GM12865 (cell line): ENCODE measurements around the gene CAPZB.

Experiments used
- DNase-seq: peaks from one replicate; pipeline ENCODE4 v3.0.0; 2010; ENCODE audit warnings: low read depth
- H3K4me3 ChIP-seq: 2 replicates; pipeline ENCODE4 v1.5.1; 2011; ENCODE audit warnings: mild to moderate bottlenecking, low read depth, low read length, control low read depth
- TF ChIP-seq, protein P1 (sequence below): IDR thresholded peaks from 2 replicates; pipeline ENCODE4 v1.5.1; 2011; ENCODE audit warnings: low read length, control low read depth, low read depth, inconsistent platforms; ENCODE audit not compliant: insufficient read depth; ENCODE audit errors: missing control alignments

CAPZB gene

DNA sequence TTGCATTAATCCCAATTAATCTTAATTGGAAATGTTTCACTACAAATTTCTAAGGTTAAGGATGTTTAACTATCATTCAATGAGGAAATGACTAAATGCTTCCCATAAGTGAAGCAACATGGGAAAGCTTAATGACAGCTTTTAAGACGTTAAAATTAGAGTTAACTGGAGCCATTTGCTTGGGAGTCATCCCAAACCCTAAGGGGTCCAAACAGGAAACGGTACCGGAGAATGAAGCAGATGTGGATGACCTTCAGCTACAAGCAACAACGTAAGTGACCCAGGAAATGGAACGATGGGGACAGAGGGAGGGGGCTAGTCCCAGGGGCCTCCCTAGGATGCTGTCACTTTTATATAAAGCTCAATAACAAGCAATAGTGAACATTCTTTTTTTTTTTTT lies 62.2 kb downstream of the CAPZB start:
- TF ChIP-seq, protein P1, sequence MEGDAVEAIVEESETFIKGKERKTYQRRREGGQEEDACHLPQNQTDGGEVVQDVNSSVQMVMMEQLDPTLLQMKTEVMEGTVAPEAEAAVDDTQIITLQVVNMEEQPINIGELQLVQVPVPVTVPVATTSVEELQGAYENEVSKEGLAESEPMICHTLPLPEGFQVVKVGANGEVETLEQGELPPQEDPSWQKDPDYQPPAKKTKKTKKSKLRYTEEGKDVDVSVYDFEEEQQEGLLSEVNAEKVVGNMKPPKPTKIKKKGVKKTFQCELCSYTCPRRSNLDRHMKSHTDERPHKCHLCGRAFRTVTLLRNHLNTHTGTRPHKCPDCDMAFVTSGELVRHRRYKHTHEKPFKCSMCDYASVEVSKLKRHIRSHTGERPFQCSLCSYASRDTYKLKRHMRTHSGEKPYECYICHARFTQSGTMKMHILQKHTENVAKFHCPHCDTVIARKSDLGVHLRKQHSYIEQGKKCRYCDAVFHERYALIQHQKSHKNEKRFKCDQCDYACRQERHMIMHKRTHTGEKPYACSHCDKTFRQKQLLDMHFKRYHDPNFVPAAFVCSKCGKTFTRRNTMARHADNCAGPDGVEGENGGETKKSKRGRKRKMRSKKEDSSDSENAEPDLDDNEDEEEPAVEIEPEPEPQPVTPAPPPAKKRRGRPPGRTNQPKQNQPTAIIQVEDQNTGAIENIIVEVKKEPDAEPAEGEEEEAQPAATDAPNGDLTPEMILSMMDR = no peak
- no peak overlapping the region for H3K4me3 ChIP-seq
- no peak for DNase-seq

DNA sequence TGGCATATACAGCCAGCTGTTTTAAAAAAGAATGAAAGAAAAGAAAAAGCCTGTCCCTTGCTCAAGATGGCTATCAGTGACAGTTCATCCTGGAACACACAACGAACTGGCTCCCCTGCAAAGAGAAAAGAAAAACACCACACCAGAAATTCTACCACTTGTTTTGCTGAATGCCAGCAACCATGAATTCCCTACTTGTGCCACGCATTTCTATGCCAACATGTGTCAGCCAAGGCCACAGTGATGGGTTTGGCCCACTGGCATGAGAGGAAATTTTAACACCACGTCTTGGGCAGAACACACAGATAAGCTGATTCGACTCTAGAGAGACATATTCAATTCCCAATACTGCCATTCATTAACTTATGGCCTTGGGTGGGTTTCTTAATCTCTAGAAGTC lies 64.0 kb downstream of the CAPZB start:
- no peak overlapping the region for H3K4me3 ChIP-seq
- TF ChIP-seq, protein P1 = no peak
- DNase-seq = no peak

DNA sequence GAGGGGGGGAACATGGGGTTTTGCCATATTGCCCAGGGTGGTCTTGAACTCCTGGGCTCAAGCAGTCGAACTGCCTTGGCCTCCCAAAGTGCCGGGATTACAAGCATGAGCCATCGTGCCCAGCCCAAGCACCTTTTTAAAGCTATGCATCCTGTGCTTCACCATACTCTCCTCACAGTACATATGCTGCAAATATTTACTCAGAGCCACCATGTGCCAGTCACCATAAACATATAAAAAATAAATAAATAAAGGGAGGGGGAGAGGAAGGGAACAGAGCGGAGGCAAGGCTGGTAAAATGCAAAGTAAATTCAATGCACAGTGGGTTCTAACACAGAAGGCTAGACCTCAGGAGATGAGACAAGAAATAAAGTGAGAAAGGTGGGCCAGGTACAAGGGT lies 64.7 kb downstream of the CAPZB start:
- no peak for DNase-seq
- H3K4me3 ChIP-seq = no peak overlapping the region
- TF ChIP-seq, protein P1 = no peak

DNA sequence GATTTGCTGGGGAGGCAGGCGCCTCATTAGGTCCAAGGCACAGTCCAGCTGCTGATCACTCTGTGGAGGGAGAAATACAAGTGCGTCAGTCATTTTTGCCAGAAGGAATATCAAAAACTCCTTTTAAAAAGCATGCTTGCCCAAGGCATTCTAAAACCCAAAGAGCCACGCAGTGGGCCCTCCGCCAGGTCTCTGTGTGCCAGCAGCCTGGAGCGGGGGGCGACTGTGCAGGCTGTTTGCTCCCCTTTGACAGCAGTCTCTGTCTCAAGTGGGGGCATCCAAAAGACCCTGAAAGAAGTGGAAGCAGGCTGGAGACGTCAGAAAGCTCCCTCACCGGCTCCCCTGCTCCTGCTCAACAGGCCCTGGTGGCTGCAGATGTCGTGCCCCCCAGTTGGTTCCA lies 65.6 kb downstream of the CAPZB start:
- TF ChIP-seq, protein P1 = no peak
- DNase-seq = no peak
- no peak overlapping the region for H3K4me3 ChIP-seq

DNA sequence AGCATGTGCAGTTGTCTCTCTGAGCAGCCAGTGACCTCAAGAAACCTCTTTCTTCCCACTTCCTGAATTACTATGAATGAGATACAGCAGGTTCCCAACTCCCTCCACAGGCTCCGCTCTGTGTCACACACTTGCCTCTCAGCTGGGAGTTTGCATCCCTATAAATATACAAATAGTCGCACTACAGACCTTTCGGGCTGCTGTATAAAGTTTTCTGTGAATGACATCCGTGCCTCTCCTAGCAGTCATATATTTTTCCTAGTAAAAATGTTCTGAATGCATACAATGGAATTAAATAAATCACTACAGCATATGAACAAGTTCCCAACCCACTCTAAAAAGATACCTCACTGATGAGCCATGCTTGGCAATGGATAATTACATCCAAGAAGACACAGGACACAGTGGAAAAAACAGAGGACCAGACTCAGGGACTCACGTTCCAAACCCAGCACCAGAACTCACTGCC lies 66.8 kb downstream of the CAPZB start:
- H3K4me3 ChIP-seq = no peak overlapping the region
- TF ChIP-seq, protein P1 = no peak
- DNase-seq = no peak

DNA sequence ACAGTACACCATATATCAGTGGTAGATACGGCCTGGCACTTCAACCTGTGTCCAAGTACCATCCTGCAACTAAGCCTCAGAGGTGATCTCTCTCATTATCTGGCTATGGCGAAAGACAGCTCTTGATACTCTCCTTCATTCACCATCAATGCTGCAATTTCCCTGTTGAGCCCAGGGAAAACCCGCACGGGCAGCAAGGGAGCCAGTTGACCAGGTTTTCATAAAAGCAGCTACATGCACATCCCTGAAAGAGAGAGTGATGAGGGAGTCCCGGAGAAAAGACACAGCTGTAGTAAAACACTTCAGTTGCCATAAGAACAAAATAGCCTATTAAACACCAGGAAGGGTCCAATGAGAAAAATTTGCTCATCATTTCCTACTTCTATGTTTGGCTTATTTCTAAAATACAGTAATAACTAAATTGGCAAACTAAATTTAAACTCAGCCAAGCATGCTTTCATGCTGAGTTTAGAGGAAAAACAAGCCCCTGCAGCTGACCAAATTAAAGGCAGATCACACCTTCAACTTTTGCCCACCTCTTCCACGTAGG lies 68.3 kb downstream of the CAPZB start:
- no peak for DNase-seq
- no peak overlapping the region for H3K4me3 ChIP-seq
- TF ChIP-seq, protein P1 = no peak

DNA sequence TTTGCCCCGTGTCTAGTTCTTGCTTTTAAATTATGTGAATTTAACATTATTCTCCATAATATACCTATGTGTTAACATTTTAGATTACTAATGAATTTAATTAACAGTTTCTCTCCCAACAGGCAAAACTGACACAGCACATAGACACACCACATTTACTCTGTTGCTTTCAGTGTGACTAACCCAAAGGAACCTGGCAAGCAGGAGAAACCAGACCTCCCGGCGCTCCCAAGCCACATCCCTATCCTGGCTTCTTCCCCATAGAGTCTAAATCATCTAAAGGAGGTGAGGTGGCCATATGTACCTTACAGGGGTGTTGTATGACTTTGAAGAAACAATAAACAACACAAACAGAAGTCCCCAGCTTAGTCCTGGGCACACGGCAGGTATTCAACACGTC lies 69.2 kb downstream of the CAPZB start:
- TF ChIP-seq, protein P1 = no peak
- no peak overlapping the region for H3K4me3 ChIP-seq
- no peak for DNase-seq
